H9 (cell line): Measurements from ENCODE around the gene BOD1L2. TPM values are rescaled to one million over a fixed set of nuclear protein-coding genes. Genes with fewer than 3 reads are reported as not detected.

Source experiments
- DNase-seq: peaks from one replicate; pipeline ENCODE4 v3.0.0-alpha.2; 2017
- H2AFZ ChIP-seq: one replicate; pipeline ENCODE4 v1.6.1; 2013; ENCODE audit warnings: mild to moderate bottlenecking, low read length, control low read depth, moderate library complexity
- H2AK5ac ChIP-seq: 2 replicates; pipeline ENCODE4 v1.6.1; 2013; ENCODE audit warnings: low read length, control low read depth, mixed read lengths; ENCODE audit not compliant: insufficient read length
- H2BK120ac ChIP-seq: one replicate; pipeline ENCODE4 v1.6.1; 2013; ENCODE audit warnings: low read depth, mild to moderate bottlenecking, low read length, control low read depth, inconsistent platforms; ENCODE audit not compliant: poor library complexity, severe bottlenecking
- H2BK12ac ChIP-seq: 2 replicates; pipeline ENCODE4 v1.6.1; 2013; ENCODE audit warnings: low read length, control low read depth, mixed read lengths, low read depth; ENCODE audit not compliant: insufficient read length
- H2BK15ac ChIP-seq: 2 replicates; pipeline ENCODE4 v1.6.1; 2013; ENCODE audit warnings: low read depth, low read length, control low read depth
- H2BK20ac ChIP-seq: one replicate; pipeline ENCODE4 v1.6.1; 2013; ENCODE audit warnings: low read depth, mild to moderate bottlenecking, low read length, control low read depth, inconsistent platforms; ENCODE audit not compliant: poor library complexity, severe bottlenecking
- H2BK5ac ChIP-seq: 2 replicates; pipeline ENCODE4 v1.6.1; 2013; ENCODE audit warnings: low read length, control low read depth, mixed read lengths; ENCODE audit not compliant: insufficient read length
- H3K14ac ChIP-seq: 2 replicates; pipeline ENCODE4 v1.6.1; 2013; ENCODE audit warnings: low read length, control low read depth; ENCODE audit not compliant: insufficient read depth
- H3K18ac ChIP-seq: 2 replicates; pipeline ENCODE4 v1.6.1; 2013; ENCODE audit warnings: low read depth, mild to moderate bottlenecking, mixed read lengths, low read length, control low read depth; ENCODE audit not compliant: insufficient read length
- H3K23ac ChIP-seq: 2 replicates; pipeline ENCODE4 v1.6.1; 2013; ENCODE audit warnings: low read length, control low read depth, mixed read lengths, low read depth; ENCODE audit not compliant: insufficient read length
- H3K23me2 ChIP-seq: 2 replicates; pipeline ENCODE4 v1.6.1; 2013; ENCODE audit warnings: low read depth, mild to moderate bottlenecking, mixed read lengths, low read length, control low read depth; ENCODE audit not compliant: insufficient read length, poor library complexity, severe bottlenecking
- H3K27ac ChIP-seq: 2 replicates; pipeline ENCODE4 v1.5.1; 2013; ENCODE audit warnings: low read length, control low read depth, mixed read lengths, low read depth; ENCODE audit not compliant: insufficient read length
- H3K27me3 ChIP-seq: 2 replicates; pipeline ENCODE4 v1.6.1; 2013; ENCODE audit warnings: low read length, control low read depth, inconsistent platforms; ENCODE audit not compliant: insufficient read depth
- H3K4ac ChIP-seq: 2 replicates; pipeline ENCODE4 v1.6.1; 2013; ENCODE audit warnings: low read depth, mild to moderate bottlenecking, control low read depth, inconsistent platforms, low read length, moderate library complexity
- H3K4me1 ChIP-seq: 2 replicates; pipeline ENCODE4 v1.6.1; 2013; ENCODE audit warnings: low read length, control low read depth, inconsistent platforms; ENCODE audit not compliant: insufficient read depth
- H3K4me2 ChIP-seq: 2 replicates; pipeline ENCODE4 v1.6.1; 2013; ENCODE audit warnings: low read length, control low read depth, mixed read lengths; ENCODE audit not compliant: insufficient read length, insufficient read depth
- H3K56ac ChIP-seq: 2 replicates; pipeline ENCODE4 v1.6.1; 2013; ENCODE audit warnings: low read depth, mild to moderate bottlenecking, mixed read lengths, low read length, control low read depth; ENCODE audit not compliant: insufficient read length
- H3K79me1 ChIP-seq: 2 replicates; pipeline ENCODE4 v1.6.1; 2013; ENCODE audit warnings: low read depth, mild to moderate bottlenecking, moderate library complexity, low read length, control low read depth, inconsistent platforms; ENCODE audit not compliant: insufficient read depth, poor library complexity, severe bottlenecking
- H3K79me2 ChIP-seq: 2 replicates; pipeline ENCODE4 v1.6.1; 2013; ENCODE audit warnings: low read length, control low read depth, inconsistent platforms; ENCODE audit not compliant: insufficient read depth
- H3K9ac ChIP-seq: 2 replicates; pipeline ENCODE4 v1.6.1; 2013; ENCODE audit warnings: low read length, control low read depth, mixed read lengths; ENCODE audit not compliant: insufficient read length; ENCODE audit errors: extremely low read depth
- H3K9me3 ChIP-seq: one replicate; pipeline ENCODE4 v1.6.1; 2013; ENCODE audit warnings: low read depth, low read length, inconsistent platforms; ENCODE audit not compliant: control insufficient read depth
- H3T11ph ChIP-seq: one replicate; pipeline ENCODE4 v1.6.1; 2013; ENCODE audit warnings: mild to moderate bottlenecking, low read length, control low read depth, inconsistent platforms
- H4K20me1 ChIP-seq: one replicate; pipeline ENCODE4 v1.6.1; 2013; ENCODE audit not compliant: control insufficient read depth, insufficient read length, insufficient read depth
- H4K5ac ChIP-seq: 2 replicates; pipeline ENCODE4 v1.6.1; 2013; ENCODE audit warnings: low read depth, mild to moderate bottlenecking, mixed read lengths, low read length, control low read depth; ENCODE audit not compliant: insufficient read length
- H4K8ac ChIP-seq: replicated peaks from 2 replicates; pipeline ENCODE4 v1.6.1; 2013; ENCODE audit warnings: low read length, control low read depth, mixed read lengths, low read depth; ENCODE audit not compliant: insufficient read length
- H4K91ac ChIP-seq: 2 replicates; pipeline ENCODE4 v1.6.1; 2013; ENCODE audit warnings: low read depth, mild to moderate bottlenecking, moderate library complexity, mixed read lengths, low read length, control low read depth; ENCODE audit not compliant: insufficient read length
- H3K27ac Mint-ChIP-seq, 3 experiments: 2 replicates in 2 of 3; 3 replicates in 1 of 3; pipeline ENCODE4 v1.8.0; 2020 to 2021; ENCODE audit warnings: mixed read lengths in 3 of 3, mild to moderate bottlenecking in 1 of 3, moderate library complexity in 1 of 3
- H3K27me3 Mint-ChIP-seq: 2 replicates; pipeline ENCODE4 v1.8.0; 2021; ENCODE audit warnings: low read depth, mild to moderate bottlenecking, moderate library complexity, mixed read lengths
- H3K36me3 Mint-ChIP-seq, 3 experiments: 2 replicates in 2 of 3; 3 replicates in 1 of 3; pipeline ENCODE4 v1.8.0; 2020 to 2021; ENCODE audit warnings: low read depth in 3 of 3, mixed read lengths in 3 of 3; ENCODE audit not compliant: insufficient read depth in 1 of 3
- H3K4me1 Mint-ChIP-seq, 2 experiments: 2 replicates each; pipeline ENCODE4 v1.8.0; 2020; ENCODE audit warnings: mixed read lengths in 2 of 2
- H3K4me3 Mint-ChIP-seq, 2 experiments: 2 replicates in 1 of 2; 3 replicates in 1 of 2; pipeline ENCODE4 v1.8.0; 2020 to 2021; ENCODE audit warnings: mild to moderate bottlenecking in 2 of 2, mixed read lengths in 2 of 2, moderate library complexity in 1 of 2
- H3K9me3 Mint-ChIP-seq, 2 experiments: 2 replicates in 1 of 2; 3 replicates in 1 of 2; pipeline ENCODE4 v1.8.0; 2020; ENCODE audit warnings: mild to moderate bottlenecking in 2 of 2, mixed read lengths in 2 of 2, moderate library complexity in 1 of 2
- CTCF ChIP-seq: fragments of 200-600 bp; sonication (generic); conservative IDR thresholded peaks from 3 replicates; pipeline ENCODE4 v1.8.0; 2021; ENCODE audit warnings: antibody characterized with exemption, mild to moderate bottlenecking
- WGBS: extraction: QIAGEN DNeasy Blood & Tissue Kit; methylation state at CpG from one replicate; pipeline ENCODE4 v1.1.7; 2013; ENCODE audit warnings: missing lambda C conversion rate, low lambda C conversion rate, mixed read lengths; ENCODE audit not compliant: insufficient read length; ENCODE audit errors: extremely low coverage; 5-methylcytosine and 5-hydroxymethylcytosine counted together
- total RNA-seq: library from RNA; stranded (reverse); gene quantifications from 2 replicates; pipeline ENCODE4 v1.2.1, GENCODE V29; 2021

The BOD1L2 gene
- total RNA-seq, 1 experiment from 2014 or later, result not detected

- H3K9me3 ChIP-seq, result no peaks in the 10 kb centered on the region
- no peaks in the 10 kb centered on the region for H4K20me1 ChIP-seq
- H3K4me2 ChIP-seq, result no peak overlapping the region
- Mint-ChIP-seq H3K27me3 (peaks cover 8% of the 10 kb centered on the region), H3K4me1 (peaks cover 9 to 20% of the 10 kb centered on the region in 2 experiments), H3K36me3 (no peaks in the 10 kb centered on the region), H3K27ac (no peak overlapping the region), H3K9me3 (no peaks in the 10 kb centered on the region), H3K4me3 (no peak overlapping the region)
- H3K23ac ChIP-seq, result no peak overlapping the region
- H3K4me1 ChIP-seq, result no peaks in the 10 kb centered on the region
- H4K8ac ChIP-seq, result no peak overlapping the region
- H2AK5ac ChIP-seq, result no peak overlapping the region
- no peak overlapping the region for H2AFZ ChIP-seq
- H3K79me2 ChIP-seq, result no peaks in the 10 kb centered on the region
- no peak overlapping the region for H3K18ac ChIP-seq
- no peak overlapping the region for H2BK5ac ChIP-seq
- no peaks in the 10 kb centered on the region for H3K23me2 ChIP-seq
- H2BK20ac ChIP-seq, result no peak overlapping the region
- H2BK120ac ChIP-seq, result no peak overlapping the region
- H2BK12ac ChIP-seq, result no peak overlapping the region
- no peak overlapping the region for H3K14ac ChIP-seq
- H3K4ac ChIP-seq, result no peak overlapping the region
- no peak for DNase-seq
- H3K56ac ChIP-seq, result no peak overlapping the region
- no peak overlapping the region for H3K27ac ChIP-seq
- H2BK15ac ChIP-seq, result no peak overlapping the region
- H4K91ac ChIP-seq, result no peak overlapping the region
- TF ChIP-seq CTCF, result no peak
- no CpG with 5 or more reads among the region's 5 CpGs for WGBS
- H3T11ph ChIP-seq, result no peak overlapping the region
- no peaks in the 10 kb centered on the region for H3K79me1 ChIP-seq
- H3K27me3 ChIP-seq, result no peaks in the 10 kb centered on the region
- no peak overlapping the region for H3K9ac ChIP-seq
- no peak overlapping the region for H4K5ac ChIP-seq
Measured at GRCh38 chr18:57131101-57131500, 15.8 kb upstream of the BOD1L2 start.
